Measurements from ENCODE around the gene DGKQ. TPM values are rescaled to one million over a fixed set of nuclear protein-coding genes. Genes with fewer than 3 reads are reported as not detected.
A peak's percentile ranks its signal among the peaks of the same experiment; 100 is the strongest.
"Not testable (repeated sequence)": the region's sequence is repeated elsewhere in the genome, so short reads cannot be mapped to it uniquely, and the experiment has no call there.

Gene DGKQ
- total RNA-seq, 1 donor from 2014 or later = 28.2 TPM

DNA sequence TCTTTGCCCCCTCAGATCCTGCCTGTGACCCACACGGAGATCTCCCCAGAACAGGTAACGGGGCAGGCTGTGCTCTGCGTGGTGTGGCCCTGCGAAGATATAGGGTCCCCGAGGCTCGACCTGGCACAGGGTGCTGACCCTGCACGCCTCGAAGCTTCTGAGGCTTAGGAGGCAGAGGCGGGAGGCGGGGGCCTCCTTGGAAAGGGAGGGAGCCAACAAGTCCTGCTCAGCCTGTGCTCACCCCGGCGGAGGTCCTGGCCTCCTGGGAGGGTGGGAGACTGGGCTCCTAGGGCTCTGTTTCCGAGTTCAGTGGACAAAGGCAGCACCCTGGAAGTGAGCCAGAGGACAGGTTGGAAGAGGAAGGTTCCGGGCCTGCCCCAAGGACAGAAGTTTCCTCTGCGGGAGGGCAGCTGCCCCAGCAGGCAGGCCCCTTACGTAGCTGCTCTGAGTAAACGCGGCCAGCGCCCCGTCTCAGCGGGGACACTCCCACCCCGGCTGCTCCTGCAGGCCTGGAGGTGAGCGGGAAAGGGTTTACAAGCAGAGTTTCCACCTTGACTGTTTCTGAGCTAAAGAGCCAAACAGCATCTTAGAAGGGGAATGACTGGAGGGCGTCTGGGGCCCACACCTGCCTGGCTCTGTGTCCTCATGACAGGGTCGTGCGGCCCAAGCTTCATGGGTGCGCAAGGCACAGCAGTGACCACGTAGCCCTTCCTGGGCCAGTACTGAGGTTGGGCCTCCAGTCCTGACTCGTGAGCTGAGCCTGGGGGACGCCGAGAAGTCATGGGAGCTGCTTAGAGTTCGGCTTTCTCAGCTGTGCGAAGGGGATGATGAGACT, 25.1 kb downstream of the DGKQ start:
- DNase-seq = no peak

DNA sequence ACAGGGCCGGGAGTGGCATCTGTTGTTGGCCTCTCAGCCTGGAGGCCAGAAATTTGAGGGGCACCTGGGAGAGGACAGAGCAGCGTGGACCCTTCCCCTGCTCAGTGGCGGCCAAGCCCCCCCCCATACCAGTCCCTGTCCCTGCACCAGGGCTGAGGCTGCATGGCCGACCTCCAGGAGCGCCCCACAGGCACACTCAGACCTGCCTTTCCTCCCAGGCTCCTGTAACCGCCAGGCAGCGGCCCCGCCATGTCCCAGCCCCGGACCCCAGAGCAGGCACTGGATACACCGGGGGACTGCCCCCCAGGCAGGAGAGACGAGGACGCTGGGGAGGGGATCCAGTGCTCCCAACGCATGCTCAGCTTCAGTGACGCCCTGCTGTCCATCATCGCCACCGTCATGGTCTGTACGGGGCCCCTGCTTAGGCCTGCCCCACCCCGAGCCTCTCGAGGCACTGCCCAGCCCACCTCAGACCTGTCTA, 25.8 kb downstream of the DGKQ start:
- no peak for DNase-seq

DNA sequence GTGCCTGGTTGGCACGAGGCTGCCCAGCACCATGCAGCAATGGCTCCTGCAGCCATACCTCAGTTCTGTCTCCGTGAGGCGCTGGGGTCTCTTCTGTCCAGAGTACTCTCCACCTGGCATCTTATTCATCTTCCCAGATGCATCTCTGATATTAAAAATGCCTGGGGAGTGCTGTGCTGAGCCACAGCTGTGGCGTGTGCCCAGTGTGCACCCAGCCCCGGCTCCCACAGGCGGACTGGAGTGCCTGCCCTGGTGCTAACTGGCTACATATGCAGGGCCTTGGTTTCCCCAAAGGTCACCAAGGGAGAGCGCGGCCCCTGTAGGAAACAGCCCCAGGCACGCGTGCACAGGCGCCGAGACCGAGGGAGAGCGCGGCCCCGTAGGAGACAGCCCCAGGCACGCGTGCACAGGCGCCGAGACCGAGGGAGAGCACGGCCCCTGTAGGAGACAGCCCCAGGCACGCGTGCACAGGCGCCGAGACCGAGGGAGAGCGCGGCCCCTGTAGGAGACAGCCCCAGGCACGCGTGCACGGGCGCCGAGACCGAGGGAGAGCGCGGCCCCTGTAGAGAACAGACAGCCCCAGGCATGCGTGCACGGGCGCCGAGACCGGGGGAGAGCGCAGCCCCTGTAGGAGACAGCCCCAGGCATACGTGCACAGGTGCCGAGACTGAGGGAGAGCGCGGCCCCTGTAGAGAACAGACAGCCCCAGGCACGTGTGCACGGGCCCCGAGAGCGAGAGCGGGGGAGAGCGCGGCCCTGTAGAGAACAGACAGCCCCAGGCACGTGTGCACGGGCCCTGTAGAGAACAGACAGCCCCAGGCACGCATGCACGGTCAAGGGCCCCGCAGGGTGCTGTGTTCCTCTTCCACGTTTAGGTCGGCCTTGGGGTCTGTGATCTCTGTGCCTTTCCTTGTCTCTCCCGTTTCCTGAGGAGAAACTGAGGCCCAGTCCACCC, 26.6 kb downstream of the DGKQ start:
- no peak for DNase-seq

DNA sequence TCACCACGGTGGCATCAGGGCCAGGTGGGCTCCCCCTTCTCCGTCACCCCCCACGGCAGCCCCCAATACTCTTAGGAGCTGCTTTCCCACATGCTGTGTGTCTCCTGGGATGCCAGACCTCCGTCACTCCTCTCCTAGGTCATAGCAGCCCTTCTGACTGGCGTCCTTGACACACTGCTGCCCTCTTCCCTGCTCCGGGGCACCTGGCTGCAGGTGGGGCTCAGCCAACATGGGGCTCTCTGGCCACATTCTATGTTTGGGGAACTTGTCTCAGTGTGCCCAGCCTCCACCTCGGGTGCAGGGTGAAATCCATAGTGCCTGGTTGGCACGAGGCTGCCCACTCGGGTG, 27.3 kb downstream of the DGKQ start:
- DNase-seq = no peak

DNA sequence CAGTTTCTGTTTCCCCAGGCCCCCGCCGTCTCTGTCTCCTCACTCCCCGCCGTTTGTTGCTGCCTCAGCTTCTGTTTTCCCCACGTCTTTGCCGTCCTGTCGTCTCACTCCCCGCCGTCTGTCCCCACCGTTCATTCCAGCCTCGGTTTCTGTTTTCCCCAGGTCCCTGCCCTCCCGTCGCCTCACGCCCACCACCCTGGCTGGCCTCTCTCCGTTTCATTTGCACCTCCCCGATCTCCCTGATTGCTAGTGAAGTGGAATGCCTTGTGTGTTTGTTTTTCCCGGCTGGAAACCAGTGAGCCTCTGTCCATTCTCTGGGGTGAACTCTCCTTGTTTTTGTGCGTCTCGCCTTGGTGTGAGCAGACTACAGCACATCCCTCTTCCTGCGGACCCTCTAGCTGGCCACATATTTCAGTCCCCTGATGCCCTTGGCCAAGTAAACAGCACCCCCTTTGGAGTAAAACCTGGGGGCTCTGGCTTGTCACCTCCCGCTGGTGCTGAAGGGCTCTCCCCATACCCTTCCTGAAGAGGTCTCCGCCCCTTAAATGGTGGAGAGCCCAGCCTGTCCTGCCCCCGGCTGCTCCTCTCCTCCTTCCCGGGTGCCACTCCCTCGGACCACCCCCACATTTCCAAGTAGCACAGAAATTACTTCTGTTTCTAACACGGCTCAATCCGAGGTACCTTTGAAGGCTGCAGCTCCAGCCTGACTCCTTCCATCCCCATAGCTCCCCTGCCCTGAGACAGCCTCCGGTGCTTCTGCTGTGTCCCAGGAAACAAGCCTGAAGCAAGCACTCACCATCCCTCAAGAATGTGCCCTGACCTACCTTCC, 27.9 kb downstream of the DGKQ start:
- DNase-seq = no peak

DNA sequence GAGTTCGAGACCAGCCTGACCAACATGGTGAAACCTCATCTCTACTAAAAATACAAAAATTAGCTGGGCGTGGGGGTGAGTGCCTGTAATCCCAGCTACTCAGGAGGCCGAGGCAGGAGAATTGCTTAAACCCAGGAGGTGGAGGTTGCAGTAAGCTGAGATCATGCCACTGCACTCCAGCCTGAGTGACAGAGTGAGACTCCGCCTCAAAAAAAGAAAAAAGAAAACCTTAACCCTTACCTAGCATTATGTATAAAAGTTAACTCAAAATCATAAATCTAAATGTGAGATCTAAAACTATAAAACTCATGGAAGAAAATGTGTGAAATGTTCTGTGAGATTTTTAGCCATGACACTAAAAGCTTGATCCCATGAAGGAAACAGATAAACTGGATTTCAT, 33.9 kb downstream of the DGKQ start:
- not testable (repeated sequence) for DNase-seq

DNA sequence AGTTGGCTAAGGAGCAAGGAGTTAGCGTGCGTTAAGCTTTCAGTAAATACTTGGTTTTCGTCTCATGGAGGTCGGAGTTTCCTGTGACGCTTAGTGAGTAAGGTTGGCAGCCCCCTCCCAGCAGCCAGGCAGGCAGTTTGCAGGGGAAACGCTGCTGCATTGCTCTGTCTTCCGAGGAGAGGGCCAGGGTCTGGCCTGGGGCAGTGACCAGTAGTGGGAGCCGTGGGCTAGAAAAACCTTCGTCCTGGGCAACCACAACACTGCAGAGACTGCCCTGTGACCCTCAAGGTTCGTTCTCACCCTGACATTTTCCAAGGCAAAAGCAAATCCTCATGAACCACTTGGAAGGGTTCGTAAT, 40.7 kb downstream of the DGKQ start:
- peak; percentile 48 for DNase-seq

DNA sequence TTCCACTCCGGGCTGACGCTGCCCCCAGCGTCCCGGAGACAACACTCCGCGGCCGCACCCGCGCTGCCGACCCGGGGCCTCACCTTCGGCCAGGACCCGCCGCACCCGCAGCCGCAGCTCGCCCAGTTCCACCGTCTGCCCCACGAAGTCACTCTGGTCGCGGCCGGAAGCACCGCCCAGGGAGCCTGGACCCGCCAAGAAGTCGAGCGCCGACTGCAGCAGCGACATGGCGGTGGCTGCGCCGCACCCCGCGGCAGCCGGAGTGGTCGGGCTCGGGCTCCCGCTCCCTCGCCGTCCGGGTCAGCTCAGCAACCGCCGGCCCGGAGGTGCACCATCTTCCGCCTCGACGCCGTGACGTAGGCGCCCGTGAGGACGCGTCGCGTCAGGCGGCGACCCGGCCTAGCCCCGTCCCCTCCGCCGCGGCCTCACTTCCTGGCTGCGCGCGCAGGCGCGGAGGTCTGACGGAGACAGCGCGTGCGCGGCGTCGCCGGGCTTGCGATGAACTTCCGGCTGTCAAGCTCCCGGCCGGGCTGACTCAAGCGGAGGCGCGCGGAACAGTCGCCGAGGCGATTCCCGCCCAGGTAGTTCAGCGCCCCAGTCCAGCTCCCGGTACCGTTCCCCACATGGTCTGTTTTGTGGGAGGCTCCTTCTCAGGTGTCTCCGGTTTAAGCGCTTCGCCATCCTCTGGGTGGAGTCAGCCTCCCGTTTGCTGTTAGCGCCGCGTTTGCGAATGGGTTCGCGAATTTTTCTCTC, 41.2 kb downstream of the DGKQ start, which contains the start of the genes GAK and TMEM175:
Gene GAK, minus strand, starts transcription at position 357 of the 753 bp plus-strand sequence. Its CDS starts 129 bp downstream, at position 228.
Gene TMEM175, plus strand, starts transcription at position 501 of the 753 bp plus-strand sequence. CDS start 15,280 bp downstream, outside the sequence.
- peak; percentile 98 for DNase-seq

DNA sequence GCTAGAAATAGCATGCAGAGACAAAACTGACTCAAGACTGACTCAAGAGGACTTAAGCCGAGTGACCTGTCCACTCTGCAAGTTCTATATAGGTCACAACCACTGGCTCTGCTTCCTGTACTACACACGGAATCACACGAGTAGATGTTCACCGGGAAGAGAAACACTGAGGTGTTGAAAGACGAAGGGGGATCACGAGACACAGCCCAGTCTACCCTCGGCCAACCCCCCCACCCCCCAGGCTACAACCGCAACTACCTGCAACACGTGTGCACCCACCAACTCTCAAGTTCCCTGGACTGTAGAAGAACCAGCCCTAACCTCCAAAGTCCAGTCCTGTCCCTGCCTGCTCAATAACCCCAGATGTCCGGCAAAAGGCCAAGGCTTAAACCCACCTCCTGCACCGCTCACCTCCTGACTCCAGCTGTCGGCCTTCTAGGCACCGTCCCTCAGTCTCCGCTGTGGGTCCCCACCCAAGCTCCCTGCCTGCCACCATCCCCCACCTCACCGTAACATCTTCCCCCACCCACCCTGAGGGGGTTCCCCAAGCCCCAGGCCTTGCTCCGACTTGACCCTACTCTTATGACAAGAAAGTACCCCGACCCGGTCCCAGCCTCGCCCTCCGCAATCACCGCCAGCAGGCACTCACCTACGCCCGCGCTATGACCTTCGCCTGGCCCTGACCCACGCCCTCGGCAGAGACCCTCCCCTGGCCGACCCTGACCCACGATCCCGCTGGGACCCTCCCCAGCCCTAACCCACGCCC, 42.0 kb downstream of the DGKQ start:
- peak; percentile 66 for DNase-seq

DNA sequence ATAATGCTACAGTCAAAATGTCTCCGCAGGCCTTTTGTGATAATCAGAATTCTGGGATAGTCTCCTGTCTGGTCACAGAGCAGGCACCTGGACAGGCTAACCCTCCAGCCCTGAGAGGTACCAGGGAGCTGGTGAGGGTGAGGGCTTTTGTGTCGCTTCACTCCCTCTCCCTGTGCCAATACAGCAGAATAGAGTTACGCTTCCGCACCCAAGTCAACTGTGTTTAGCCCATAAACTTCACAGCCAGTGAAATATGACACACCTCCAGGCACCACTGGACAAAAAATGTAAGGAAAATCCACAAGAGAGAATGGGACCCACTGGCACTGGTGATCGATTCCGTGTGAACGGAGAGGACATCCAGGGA, 42.6 kb downstream of the DGKQ start:
- no peak for DNase-seq

DNA sequence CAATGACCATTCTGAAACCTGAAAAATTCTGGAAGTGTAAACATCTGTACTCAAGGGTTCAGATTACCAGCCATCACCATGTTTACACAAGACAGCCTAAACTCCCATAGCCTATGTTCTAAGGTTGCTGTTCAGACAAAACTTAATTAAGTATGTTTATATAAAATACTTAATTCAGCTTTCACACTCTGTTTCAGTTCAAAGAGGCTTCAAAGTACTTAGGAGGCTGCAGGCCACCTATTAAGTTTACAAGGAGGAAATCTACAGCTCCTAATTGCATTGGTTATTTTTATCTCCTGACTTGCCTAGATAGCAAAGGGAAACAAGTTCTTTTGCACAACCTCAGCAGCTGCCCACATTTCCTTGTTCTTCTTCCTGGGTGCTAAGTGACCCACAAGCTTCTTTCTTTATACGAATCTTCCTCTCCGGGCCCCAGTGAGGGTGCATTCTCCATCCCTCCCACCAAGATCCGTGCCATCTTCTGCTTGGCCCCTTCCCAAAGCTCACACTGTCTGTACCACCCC, 43.3 kb downstream of the DGKQ start:
- DNase-seq = no peak

DNA sequence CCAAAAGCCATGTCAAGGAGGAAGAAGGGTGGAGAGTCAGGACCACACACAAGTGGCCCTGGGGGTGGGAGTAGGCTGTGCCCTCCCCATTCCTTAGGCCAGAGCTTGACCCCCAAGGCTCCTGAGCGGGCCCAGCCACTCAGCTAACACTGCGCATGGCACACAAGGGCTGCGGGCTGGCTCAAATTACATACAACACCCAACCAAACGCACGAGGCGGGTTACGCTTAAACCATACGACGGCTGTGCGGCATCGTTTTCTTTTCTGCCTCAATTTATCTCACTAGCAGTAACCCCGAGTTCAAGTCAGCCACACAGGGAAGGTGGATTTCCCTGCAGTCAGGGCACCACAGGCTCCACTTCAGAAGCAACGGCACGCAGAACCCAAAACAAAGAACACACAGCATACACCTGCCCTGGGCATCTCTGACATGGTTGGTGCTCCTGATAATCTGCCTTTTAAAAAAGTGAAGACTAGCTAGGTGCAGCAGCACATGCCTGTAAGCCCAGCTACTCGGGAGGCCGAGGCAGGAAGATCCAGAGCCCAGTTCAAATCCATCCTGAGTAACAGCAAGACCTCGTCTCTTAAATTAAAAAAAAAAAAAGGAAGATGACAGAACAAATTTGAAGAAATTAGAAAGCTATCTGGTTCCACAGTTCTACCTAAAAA, 44.1 kb downstream of the DGKQ start:
- no peak for DNase-seq

DNA sequence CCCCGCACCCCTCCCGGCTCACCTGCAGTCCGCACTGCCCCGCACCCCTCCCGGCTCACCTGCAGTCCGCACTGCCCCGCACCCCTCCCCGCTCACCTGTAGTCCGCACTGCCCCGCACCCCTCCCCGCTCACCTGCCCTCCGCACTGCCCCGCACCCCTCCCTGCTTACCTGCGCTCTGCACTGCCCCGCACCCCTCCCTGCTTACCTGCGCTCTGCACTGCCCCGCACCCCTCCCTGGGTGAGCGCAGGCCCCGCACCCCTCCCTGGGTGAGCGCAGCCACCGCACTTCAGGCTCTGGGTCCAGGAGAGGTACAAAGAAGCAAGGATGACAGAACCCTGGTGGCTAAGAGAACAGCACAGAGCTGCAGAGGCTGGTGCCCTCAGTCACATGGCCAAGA, 45.8 kb downstream of the DGKQ start:
- DNase-seq = not testable (repeated sequence)

DNA sequence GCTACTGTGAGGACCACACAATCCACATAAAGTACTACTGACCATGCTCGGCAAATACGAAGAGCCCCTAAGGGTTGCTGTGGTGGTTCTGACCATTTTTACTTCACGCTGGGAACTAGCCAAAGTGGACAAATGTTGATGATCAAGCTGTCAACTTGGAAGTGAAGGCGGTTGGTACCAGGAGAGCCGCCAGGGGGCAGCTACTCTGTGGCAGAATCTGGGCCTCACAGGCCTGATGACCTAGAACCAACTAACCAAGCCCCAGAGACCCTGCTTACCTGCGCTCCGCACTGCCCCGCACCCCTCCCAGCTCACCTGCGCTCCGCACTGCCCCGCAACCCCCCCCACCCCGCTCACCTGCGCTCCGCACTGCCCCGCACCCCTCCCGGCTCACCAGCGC, 46.8 kb downstream of the DGKQ start:
- DNase-seq = peak; percentile 38

DNA sequence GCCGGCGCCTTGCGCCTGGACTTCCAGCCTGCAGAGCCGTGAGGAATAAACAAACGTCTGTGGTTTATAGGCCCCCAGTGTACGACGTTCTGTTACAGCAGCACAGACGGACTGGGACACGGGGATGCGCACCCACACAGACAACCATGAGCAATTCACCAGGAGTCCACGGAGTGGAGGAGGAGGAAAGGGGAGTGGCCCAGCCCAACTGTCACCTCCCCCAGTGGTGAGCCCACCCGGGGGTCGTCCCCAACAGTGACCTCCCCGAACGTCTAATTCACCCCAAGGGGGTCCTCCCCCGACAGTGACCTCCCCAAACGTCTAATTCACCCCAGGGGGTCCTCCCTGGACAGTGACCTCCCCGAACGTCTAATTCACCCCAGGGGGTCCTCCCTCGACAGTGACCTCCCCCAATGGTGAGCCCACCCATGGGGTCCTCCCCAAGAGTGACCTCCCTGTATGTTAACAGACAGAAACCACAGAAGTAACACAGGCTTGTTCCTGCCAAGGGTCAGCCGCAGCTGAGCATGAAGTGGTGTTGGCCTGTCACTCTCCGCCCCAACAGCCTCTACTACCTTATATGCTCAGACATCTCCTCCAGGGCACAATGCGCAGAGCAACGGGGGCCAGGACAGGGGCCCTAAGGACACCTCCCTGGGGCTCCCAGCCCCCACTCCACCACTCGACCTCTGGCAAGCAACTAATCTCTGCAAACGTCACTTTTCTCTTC, 47.4 kb downstream of the DGKQ start:
- DNase-seq = no peak

DNA sequence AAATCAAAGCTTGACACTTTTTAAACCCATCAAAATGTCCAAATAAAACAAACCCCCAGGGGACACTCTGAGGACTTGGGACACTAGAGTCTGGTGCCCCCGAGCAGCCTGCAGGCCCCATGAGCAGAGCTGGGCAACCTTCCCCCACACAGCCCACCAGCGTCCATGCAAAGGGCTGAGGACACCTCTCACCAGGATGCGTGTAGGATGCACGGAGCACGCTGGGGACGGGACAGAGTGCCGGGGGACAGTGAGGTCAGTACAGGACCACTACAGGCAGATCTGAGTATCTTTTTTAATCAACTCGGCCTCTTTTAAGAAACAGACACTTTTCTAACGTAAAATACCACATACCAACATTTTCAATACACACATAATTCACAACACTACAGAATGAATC, 48.2 kb downstream of the DGKQ start:
- DNase-seq = no peak

DNA sequence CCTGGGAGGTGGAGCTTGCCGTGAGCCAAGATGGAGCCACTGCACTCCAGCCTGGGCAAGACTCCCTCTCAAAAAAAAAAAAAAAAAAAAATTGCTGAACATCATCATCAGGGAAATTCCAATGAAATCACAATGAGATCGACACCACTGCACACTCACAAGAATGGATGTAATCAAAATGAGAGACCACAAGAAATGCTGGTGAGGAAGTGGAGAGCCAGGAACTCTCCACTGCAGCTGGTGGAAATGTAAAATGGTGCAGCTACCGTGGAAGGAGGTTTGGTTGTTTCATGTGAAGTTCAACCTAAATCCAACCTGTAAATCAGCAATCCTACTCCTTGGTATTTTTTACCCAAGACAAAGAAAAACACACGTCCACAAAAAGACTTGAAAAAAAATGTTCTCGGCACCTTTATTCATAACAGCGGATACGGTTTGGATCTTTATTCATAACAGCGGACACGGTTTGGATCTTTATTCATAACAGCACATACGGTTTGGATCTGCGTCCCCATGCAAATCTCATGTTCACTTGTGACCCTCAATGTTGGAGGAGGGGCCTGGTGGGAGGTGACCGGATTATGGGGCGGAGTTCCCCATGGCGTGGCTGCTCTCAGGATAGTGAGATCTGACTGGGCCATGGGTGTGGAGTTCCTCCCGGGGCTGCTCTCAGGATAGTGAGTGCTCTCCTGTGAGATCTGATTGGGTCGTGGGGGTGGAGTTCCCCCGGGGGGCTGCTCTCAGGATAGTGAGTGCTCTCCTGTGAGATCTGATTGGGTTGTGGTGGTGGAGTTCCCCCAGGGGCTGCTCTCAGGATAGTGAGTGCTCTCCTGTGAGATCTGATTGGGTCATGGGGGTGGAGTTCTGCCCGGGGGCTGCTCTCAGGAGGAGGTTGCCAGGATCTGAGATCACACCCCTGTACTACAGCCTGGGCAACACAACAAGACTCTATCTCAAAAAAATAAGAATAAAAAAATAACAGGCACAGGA, 49.0 kb downstream of the DGKQ start:
- peak; percentile 64 for DNase-seq

DNA sequence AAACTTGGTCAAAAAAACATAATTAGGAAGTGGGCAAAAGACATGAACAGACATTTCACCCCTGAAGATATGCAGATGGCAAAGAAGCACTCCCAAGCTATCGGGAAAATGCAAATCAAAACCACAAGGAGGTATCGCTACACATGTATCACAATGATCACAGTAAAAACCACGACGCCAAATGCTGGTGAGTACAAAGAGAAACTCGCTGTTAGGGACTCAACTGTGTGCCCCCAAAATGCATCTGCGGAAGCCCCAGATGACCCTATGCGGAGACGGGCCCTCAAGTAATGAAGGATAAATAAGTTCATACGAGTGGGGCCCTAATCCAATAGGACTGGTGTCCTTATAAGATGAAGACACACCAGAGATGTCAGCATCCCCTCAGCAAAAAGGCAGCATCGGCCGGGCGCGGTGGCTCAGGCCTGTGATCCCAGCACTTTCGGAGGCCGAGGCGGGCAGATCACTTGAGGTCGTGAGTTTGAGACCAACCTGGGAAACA, 51.5 kb downstream of the DGKQ start:
- DNase-seq = no peak
